G401.6 (cell line): ENCODE results near the gene KDM3A.

Experiments
- FAIRE-seq: peaks from 2 replicates; lab custom pipeline; 2012; peaks lifted over from hg19 to GRCh38; lab: Jason Lieb, UNC

KDM3A gene, protein sequence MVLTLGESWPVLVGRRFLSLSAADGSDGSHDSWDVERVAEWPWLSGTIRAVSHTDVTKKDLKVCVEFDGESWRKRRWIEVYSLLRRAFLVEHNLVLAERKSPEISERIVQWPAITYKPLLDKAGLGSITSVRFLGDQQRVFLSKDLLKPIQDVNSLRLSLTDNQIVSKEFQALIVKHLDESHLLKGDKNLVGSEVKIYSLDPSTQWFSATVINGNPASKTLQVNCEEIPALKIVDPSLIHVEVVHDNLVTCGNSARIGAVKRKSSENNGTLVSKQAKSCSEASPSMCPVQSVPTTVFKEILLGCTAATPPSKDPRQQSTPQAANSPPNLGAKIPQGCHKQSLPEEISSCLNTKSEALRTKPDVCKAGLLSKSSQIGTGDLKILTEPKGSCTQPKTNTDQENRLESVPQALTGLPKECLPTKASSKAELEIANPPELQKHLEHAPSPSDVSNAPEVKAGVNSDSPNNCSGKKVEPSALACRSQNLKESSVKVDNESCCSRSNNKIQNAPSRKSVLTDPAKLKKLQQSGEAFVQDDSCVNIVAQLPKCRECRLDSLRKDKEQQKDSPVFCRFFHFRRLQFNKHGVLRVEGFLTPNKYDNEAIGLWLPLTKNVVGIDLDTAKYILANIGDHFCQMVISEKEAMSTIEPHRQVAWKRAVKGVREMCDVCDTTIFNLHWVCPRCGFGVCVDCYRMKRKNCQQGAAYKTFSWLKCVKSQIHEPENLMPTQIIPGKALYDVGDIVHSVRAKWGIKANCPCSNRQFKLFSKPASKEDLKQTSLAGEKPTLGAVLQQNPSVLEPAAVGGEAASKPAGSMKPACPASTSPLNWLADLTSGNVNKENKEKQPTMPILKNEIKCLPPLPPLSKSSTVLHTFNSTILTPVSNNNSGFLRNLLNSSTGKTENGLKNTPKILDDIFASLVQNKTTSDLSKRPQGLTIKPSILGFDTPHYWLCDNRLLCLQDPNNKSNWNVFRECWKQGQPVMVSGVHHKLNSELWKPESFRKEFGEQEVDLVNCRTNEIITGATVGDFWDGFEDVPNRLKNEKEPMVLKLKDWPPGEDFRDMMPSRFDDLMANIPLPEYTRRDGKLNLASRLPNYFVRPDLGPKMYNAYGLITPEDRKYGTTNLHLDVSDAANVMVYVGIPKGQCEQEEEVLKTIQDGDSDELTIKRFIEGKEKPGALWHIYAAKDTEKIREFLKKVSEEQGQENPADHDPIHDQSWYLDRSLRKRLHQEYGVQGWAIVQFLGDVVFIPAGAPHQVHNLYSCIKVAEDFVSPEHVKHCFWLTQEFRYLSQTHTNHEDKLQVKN (N-terminal part only)

DNA sequence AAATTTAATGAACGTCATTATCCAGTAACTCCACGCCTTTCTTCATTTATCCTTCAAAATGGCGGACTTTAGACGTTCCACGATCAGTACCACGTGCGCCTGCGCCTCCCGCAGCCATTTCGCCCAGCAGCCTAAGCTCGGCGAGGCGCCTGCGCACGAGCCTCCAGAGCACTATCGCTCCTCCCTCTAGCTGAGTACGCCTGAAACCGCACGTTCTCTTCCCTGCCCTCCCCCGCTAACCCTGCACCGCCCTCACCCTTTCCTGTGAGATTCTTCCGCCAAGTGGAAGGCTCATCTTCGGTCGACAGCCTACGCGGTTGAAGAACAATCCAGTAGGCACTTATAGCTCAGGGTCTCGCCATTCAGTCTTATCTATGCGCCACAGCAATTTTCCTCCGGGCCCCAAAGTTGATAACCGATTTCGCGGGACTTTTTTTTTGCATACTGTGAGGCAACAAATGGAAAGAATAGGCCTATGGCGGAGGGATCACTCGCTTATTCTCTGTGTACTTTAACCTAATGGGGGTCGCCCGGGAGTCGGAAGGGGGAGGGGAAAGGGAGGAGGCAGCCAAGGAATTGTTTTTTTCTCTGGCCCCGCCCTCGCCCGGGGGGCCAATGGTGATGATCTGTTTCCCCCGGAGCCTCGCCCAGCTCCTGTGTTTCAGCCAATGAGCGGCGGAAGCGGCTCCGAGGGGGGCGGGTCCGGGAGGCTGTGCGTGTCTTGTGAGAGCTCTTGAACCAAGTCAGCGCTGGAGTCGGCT lies at the start of gene KDM3A:
Gene KDM3A, plus strand, starts transcription at position 741 of the 761 bp plus-strand sequence. CDS start 677 bp downstream, outside the sequence.
- FAIRE-seq = peak; percentile 99

DNA sequence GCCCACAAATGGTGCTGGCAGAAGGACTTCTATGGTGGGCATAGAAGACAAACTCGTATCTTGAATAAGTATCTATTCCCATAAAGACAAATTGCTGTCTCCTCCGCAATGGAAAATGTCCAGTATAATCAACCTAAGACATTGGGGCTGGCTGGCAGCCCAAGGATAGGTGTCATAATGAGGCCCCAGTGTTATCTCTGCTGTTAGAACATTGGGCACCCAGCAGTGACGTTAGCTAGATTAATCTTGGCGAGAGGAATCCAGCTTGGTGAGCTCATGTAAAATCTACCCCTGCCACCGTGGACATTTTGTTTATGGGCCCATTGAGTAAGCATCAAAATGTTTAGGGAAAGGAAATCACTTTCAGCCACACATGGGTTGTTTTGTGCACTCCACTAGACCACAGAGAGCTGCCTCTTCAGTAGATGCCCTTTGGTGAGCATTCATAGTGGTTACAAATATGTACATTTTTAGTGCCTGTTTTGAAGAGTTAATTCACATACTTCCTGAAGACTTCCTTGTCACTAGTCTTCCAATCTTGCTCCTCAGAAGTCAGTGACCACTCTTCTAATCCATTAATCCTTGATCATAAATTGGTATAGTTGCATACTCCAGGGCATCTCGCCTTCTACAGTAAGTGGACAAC lies 48.2 kb upstream of the KDM3A start:
- FAIRE-seq = no peak

DNA sequence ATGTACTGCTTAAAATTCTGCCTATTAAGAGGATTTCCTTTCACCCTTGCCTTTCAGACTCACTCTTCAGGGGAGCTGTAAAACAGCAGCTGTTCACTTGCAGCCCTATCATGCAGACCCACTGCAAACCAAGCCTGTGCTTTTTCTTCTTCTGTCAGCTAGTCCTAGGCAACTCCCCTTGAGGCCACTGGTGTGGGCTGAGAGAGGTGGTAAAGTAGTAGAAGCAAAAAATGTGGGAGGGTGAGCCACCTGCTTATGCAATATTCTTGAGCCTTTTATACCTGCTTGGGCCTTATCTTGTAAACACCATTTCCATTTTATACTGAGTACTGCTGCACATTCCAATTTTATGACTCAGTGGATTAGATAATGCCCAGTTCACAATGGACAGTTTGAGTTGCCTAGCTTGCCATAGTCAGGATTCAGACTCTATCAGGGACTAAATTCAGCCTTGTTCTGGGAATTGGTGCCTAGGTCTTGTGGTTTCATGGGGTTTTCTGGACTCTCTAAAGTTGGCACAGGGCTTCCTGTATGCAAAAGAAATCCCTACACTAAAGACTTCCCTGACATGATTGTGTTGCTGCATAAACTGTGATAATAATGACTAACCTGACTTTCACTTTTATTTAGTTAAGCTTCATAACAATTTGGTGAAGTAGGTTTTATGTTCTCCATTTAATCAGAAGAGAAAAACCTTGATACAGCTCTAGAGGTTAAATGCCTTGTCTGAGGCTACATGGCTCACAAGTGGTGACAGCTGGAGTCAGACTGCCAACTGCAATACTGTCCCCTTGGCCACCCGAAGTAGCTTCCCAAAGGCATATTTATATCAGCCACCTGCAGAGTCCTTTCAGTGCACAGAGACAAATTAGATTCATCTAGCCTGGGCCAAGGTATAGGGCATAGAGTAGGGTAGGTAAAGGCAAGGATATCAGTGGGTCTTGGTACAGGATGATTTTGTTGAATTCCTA lies 47.4 kb upstream of the KDM3A start:
- no peak for FAIRE-seq

DNA sequence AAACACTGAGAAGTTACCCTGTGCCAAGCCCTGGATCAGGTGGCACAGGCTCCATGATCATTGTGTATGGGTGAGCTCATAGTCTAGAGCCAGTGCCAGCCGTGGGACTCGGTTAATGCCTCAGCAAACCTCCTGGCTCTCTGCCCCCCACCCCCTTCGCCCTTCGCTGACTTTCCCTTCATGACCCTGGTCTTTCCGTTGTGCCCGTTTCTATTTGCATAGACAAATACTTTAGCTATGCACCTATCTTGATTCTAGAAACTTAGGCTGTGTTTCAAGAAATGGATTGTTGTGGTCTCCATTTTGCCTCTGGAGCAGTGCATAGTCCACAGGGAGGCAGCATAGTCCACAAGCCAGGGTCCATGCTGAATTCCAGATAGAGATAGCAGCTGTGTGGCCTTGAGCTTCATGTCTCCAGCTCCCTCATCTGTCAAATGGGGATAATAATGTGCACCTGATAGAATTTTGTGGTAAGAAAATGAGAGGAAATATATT lies 44.8 kb upstream of the KDM3A start:
- no peak for FAIRE-seq

DNA sequence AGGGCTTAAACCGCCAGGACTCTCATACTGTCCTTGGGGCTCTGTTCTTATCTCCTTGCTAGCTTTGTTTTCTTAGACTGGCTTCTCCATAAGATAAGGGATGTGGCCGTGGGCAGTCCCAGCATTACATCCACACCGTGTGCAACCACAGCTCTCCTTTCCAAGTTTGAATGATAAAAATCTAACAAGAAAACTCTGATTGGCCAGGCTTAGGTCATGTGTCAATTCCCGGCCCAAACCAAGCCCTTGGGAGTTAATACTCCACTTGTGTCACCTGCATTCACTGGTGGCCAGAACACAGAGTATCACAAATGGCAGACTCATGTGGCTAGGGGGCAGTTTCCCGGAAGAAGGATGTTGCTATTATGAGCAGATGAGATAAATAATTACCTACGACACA lies 43.2 kb upstream of the KDM3A start:
- FAIRE-seq = no peak

DNA sequence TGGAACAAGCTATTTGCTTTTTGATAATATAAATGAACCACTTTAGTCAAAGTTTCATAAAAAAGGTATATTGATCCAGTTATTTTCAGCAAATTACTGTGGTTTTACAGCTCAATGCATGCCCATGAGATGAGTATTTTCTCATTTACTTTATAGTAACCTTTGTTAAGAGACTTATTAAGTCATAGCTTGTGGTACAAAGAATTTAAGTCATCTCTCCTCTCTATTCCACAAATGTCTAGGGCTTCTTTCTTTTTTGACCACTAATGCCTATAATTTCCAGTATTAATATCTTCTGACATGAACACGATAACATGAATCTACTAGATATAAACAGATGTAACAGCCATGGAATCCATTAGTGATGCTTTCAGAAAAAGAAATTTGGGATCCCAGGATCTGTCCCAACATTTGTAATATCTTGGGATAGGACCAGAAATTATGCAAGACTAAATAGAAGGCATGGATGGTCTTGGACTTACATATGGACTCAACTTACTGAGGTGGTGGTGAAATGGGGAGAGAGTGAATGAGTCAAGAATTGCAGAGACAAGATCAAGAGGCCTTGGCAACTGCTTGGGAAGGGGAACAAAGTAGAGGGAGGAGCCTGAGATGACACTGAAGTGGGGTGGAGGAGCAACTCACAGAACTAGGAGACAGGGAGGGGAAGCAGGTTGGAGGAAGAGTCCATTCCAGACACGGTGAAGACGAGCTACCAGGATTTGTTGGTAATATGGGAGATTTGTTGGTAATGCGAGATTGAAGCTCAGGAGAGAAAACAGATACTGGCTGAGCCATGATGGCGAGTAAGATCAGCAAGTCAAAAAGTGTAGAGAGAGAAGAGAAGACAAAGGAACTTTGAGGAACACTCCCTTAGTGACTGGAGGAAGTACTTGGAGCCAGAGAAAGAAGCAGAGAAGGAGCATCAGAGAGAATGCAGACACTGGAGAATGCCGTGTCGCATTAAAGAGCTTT lies 42.4 kb upstream of the KDM3A start:
- no peak for FAIRE-seq

DNA sequence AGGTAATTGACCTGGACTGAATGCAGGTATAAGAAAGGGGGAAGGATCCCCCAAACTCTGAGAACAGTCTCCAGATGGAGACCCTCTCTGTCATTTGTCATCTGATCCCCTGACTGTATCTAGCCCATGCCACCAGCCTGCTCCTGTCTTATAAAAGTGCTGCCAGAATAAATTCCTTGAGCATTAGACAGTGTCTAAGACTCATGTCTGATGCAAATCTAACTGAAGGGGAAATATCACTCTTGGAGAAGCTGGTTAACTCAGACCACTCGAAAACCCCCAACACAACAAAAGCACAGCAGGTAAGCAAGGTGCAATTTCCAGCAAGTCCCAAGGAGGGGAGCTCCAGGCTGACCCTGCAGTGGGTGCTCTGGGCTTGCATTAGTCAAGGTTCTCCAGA lies 40.9 kb upstream of the KDM3A start:
- no peak for FAIRE-seq

DNA sequence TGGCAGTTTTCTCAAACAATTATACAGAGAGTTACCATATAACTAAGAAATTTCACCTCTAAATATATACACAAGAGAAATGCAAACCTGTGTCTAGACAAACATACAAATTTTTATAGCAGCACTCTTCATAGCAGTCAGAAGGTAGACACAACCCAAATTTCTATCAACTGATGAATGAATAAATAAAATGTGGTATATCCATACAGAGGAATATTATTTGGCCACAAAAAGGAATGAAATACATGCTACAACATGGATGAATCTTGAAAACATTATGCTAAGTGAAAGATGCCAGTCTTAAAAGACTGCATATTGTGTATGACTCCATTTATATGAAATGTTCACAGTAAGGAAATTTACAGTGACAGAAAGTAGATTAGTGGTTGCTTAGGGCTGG lies 30.6 kb upstream of the KDM3A start:
- no peak for FAIRE-seq

DNA sequence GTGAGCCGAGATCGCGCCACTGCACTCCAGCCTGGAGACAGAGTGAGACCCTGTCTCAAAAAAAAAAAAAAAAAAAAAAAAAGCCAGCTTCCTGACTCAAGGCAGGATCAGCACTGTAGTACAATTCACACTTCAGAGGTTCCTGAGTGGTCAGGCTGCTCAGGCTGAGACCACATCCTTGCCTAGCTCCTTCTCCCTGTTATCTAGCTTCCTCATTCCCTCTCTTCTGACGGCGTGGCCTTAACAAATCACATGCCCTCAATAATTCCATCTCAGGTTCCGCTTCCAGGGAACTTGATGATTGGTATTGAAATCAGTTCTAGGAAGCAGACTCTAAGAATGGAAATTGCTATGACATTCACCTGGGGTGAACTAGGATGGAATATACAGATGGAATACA lies 29.8 kb upstream of the KDM3A start:
- FAIRE-seq = no peak

DNA sequence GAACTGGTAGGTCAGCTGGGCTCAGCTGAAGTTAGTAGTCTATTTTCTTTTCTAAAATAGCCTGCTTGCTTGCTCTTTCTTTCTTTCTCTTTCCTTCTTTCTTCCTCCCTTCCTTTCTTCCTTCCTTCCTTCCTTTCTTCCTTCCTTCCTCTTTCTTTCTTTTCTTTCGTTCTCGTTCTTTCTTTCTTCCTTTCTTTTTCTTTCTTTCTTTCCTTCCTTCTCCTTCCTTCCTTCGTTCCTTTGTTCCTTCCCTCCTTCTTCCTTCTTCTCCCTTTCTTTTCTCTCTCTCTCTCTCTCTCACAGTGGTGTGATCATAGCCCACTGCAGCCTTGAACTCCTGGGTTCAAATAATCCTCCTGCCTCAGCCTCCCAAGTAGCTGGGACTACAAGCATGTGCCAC lies 29.2 kb upstream of the KDM3A start:
- FAIRE-seq = no peak

DNA sequence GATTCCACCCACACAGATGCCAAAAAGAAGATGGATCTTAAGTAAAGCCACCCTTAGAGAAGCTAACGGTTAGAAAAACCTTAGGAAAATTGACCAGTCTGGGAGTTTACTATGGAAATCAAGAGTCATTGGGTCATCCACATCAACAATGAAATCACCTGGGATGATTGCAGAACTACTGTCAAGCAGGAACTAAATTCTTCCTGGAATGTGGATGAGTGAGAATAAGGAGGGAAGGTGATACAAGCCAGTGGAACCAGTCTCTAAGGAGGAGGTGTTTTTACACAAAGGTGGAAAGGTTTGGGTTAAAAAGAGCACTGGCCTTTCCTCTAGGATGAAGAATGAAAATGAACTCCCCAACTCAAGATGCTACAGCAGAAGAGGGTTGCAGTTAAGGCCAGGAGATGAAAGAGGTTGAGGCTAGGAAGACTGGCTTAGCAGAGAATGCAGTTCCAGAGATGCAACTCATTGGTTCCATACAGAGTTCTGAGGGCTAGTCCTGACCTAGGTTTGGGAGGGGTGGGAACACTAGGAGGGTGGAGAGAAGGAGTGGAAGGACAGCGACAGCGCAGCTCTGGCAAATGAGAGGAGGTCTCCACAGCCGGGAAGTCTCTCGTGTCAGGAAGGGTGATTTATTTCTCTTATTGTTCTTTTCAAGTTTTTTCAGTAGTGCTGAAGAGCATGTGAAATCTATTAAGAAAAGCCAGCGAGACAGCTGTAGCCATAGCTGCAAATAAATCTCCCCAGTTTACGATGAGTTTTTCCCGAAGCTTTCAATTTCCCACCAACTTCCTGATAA lies 27.7 kb upstream of the KDM3A start:
- no peak for FAIRE-seq

DNA sequence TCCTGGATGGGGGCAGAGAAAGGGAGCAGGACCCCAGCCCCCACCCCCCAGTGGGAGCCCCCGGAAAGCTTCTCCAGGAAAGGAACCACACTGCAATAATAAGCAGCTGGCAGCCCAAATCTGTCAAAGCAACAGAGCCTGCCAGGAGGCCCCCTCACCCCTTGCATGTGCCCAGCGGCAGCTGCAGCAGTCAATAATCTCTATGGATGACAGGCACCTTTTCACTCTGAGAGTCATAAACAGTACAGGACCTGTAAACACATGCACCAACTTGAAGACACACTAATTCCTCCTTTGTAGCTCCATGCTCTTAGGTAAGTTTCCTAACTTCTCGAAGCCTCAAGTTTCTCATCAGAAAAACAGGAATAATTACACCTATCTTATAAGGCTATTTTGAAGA lies 26.2 kb upstream of the KDM3A start:
- no peak for FAIRE-seq

DNA sequence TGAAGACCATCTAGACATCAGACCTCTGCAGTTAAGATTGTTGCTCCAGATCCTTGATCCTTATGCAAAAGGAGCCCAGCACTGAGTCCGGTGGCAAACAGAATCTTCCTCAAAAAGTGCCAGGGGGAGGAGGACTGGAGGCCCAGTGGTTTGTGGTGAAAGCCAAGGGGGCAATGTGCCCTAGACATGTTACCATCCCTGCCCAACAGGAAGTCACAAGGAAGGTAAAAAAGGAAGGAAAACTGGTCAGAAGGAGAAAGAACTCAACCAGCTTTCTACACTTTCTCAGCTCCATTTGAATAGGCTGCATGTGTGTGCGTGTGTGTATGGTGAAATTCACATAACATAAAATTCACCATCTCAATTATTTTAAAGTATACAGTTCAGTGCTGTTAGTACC lies 25.0 kb upstream of the KDM3A start:
- no peak for FAIRE-seq

DNA sequence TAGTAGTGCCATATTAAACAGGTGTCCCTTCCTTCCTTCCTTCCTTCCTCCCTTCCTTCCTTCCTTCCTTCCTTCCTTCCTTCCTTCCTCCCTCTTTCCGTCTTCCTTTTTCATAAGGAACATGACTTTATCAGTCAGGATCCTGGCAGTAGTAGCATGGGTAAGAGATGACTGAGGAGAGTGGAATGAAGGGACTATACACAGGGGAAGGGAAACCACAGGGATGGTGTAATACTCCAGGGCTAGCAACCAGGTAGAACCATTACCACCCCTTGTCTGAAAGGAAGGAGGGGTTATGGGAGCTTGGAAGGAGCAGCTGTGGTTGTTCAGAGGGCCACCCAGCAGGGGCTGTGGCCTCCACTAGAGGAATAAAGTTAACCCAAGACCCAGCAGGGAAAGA lies 23.2 kb upstream of the KDM3A start:
- no peak for FAIRE-seq

DNA sequence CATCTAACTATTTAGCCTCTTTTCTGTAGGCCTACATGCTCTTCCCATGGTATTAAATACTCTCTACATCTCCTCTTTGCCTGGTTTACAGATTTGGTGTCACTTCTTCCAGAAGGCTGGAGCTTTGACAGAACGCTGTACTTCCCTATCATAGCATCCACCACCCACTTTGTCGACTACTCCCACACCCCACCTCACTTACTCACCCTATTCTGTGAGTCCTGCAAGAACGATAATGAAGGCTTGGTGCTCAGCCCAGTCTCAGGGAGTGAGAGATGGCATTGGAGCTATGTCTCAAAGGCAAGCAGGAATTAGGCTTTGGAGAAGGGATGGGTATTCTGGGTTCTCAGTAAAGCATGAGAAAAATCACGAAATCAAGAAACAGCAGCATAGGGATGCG lies 20.3 kb upstream of the KDM3A start:
- no peak for FAIRE-seq

DNA sequence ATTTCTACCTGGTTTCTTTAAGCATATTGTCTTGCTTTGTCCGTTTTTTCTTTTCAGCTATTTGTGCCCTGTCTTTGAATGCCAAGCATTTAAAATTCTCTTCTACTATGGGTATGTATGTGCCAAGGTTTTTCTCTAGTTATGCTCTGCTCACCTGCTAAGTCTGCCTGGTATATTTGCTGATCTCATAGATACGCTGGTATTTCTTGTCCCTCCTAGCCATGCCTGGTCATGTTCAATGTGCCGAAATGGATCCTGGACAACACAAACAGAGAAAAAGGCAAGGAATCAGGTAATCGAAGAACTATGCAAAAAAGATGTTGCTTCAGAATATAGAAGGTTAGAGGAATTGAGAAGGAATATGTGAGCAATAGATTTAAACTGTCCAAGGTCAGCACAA lies 14.9 kb upstream of the KDM3A start:
- no peak for FAIRE-seq

DNA sequence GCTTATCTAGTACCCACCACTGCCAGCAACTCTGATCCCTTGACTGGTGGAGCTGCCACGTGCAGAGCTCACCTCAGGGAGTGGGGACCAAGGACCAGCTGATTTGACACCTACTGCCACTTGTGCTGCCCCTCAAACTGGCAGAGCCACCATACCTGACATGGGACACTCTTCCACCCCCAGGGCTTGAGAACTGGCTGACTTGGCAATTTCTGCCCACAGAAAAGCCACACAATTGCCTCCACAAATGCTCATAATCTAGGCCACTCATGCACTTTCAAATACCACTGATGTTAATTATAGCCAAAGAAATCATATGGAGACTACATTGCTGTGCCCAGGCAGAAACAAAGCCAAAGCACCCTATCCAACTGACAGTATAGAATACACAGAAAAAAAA lies 11.8 kb upstream of the KDM3A start:
- no peak for FAIRE-seq

DNA sequence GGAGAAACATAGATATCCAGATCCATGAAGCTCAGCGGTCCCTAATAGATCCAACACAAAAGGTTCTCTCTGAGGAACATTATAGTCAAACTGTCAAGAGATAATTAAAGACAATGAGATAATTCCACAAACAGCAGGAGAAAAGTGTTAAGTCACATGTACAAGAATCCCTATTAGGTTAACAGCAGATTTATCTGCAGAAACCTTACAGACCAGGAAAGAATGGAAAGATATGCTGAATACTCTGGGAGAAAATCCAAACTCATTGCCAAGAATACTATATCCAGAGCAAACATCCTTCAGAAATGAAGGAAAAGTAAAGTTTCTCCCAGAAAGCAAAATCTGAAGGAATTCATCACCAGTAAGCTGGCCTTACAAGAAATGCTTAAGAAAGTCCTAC lies 10.8 kb upstream of the KDM3A start:
- no peak for FAIRE-seq
